Endodermal cell (in vitro differentiated cells): ENCODE data around the gene ASTN2. TPM values are rescaled to one million over a fixed set of nuclear protein-coding genes. Genes with fewer than 3 reads are reported as not detected.

Experiments used
- DNase-seq: peaks from one replicate; pipeline ENCODE4 v3.0.0-alpha.2; 2017
- H3K27ac ChIP-seq: 2 replicates; pipeline ENCODE4 v1.5.1; 2013; ENCODE audit warnings: mild to moderate bottlenecking, low read depth, low read length, moderate library complexity
- H3K27me3 ChIP-seq: 2 replicates; pipeline ENCODE4 v1.6.1; 2013; ENCODE audit warnings: mild to moderate bottlenecking, low read length, moderate library complexity; ENCODE audit not compliant: insufficient read depth, control insufficient read depth, poor library complexity, severe bottlenecking
- H3K36me3 ChIP-seq: 2 replicates; pipeline ENCODE4 v1.7.0; 2013; ENCODE audit warnings: mild to moderate bottlenecking, low read length, moderate library complexity; ENCODE audit not compliant: control insufficient read depth, insufficient read depth
- H3K4me1 ChIP-seq: one replicate; pipeline ENCODE4 v1.7.0; 2013; ENCODE audit warnings: low read length; ENCODE audit not compliant: control insufficient read depth, insufficient read depth
- H3K4me3 ChIP-seq: 2 replicates; pipeline ENCODE4 v1.5.1; 2013; ENCODE audit warnings: mild to moderate bottlenecking, low read length, moderate library complexity
- H3K9ac ChIP-seq: 2 replicates; pipeline ENCODE4 v1.6.1; 2013; ENCODE audit warnings: mild to moderate bottlenecking, low read length, moderate library complexity; ENCODE audit not compliant: poor library complexity, severe bottlenecking; ENCODE audit errors: extremely low read depth
- H3K9me3 ChIP-seq: 2 replicates; pipeline ENCODE4 v1.6.1; 2013; ENCODE audit warnings: mild to moderate bottlenecking, low read length, moderate library complexity; ENCODE audit not compliant: control insufficient read depth
- H3K27ac Mint-ChIP-seq: 2 replicates; pipeline ENCODE4 v1.8.0; 2020; ENCODE audit warnings: mixed read lengths
- H3K27me3 Mint-ChIP-seq: 2 replicates; pipeline ENCODE4 v1.8.0; 2021; ENCODE audit warnings: mild to moderate bottlenecking, mixed read lengths; ENCODE audit not compliant: insufficient read depth
- H3K36me3 Mint-ChIP-seq: 2 replicates; pipeline ENCODE4 v1.8.0; 2020; ENCODE audit warnings: low read depth, mixed read lengths
- H3K4me1 Mint-ChIP-seq: 2 replicates; pipeline ENCODE4 v1.8.0; 2020; ENCODE audit warnings: mixed read lengths
- H3K4me3 Mint-ChIP-seq: 2 replicates; pipeline ENCODE4 v1.8.0; 2020; ENCODE audit warnings: mild to moderate bottlenecking, moderate library complexity, mixed read lengths
- H3K9me3 Mint-ChIP-seq: 2 replicates; pipeline ENCODE4 v1.8.0; 2020; ENCODE audit warnings: mild to moderate bottlenecking, mixed read lengths
- WGBS, 2 experiments: methylation state at CpG; one replicate each; pipeline versions ENCODE4 v1.1.5 to v1.1.7; 2013; ENCODE audit warnings: missing lambda C conversion rate in 2 of 2, mixed read lengths in 1 of 2; ENCODE audit not compliant: insufficient coverage in 1 of 2, insufficient read length in 1 of 2; 5-methylcytosine and 5-hydroxymethylcytosine counted together
- total RNA-seq, 2 donors: library from RNA; stranded (reverse); fragmentation: NEBNext Ultra II Directional in 1 of 2; extraction: Animal tissue kit (Norgen Biotek cat#: 25700) in 1 of 2; gene quantifications; 2 replicates in 1 of 2; 3 replicates in 1 of 2; pipeline ENCODE4 v1.2.1, GENCODE V29; 2021
- TF ChIP-seq, protein P1 (sequence below): fragments of 200-600 bp; sonication (generic); conservative IDR thresholded peaks from 2 replicates; pipeline ENCODE4 v1.5.0; 2021; ENCODE audit warnings: antibody characterized with exemption, mild to moderate bottlenecking

Gene ASTN2
- total RNA-seq, 2 donors from 2014 or later = 8.9 to 10.4 TPM

- WGBS, 2 experiments = 89% methylated on average over 3 of the region's 3 CpGs; no CpG with 5 or more reads in 1 of the 2 experiments
- Histone ChIP-seq H3K36me3 (no peaks in the 10 kb centered on the region), H3K4me3 (no peak overlapping the region), H3K27ac (no peak overlapping the region), H3K9me3 (no peaks in the 10 kb centered on the region), H3K9ac (no peak overlapping the region), H3K4me1 (no peaks in the 10 kb centered on the region), H3K27me3 (no peaks in the 10 kb centered on the region)
- Mint-ChIP-seq H3K36me3 (no peaks in the 10 kb centered on the region), H3K9me3 (no peaks in the 10 kb centered on the region), H3K27me3 (peaks cover 2% of the 10 kb centered on the region), H3K4me1 (peaks cover 3% of the 10 kb centered on the region), H3K27ac (no peak overlapping the region), H3K4me3 (no peak overlapping the region)
- DNase-seq = no peak
- TF ChIP-seq, protein P1, sequence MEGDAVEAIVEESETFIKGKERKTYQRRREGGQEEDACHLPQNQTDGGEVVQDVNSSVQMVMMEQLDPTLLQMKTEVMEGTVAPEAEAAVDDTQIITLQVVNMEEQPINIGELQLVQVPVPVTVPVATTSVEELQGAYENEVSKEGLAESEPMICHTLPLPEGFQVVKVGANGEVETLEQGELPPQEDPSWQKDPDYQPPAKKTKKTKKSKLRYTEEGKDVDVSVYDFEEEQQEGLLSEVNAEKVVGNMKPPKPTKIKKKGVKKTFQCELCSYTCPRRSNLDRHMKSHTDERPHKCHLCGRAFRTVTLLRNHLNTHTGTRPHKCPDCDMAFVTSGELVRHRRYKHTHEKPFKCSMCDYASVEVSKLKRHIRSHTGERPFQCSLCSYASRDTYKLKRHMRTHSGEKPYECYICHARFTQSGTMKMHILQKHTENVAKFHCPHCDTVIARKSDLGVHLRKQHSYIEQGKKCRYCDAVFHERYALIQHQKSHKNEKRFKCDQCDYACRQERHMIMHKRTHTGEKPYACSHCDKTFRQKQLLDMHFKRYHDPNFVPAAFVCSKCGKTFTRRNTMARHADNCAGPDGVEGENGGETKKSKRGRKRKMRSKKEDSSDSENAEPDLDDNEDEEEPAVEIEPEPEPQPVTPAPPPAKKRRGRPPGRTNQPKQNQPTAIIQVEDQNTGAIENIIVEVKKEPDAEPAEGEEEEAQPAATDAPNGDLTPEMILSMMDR = no peak
Observed at GRCh38 chr9:116629634-116630033, 785.2 kb downstream of the ASTN2 start.

GRCh38 chr9:116628716-116629115 is 786.1 kb downstream of the ASTN2 start:
- 95 to 100% methylated on average over 1 to 4 of the region's 4 CpGs for WGBS, 2 experiments
- H3K27ac Mint-ChIP-seq = no peak overlapping the region
- Histone ChIP-seq H3K9ac (no peak overlapping the region), H3K27ac (no peak overlapping the region), H3K36me3 (no peaks in the 10 kb centered on the region), H3K9me3 (no peaks in the 10 kb centered on the region), H3K27me3 (no peaks in the 10 kb centered on the region), H3K4me3 (no peak overlapping the region), H3K4me1 (no peaks in the 10 kb centered on the region)
- DNase-seq = no peak
- H3K9me3 Mint-ChIP-seq = no peaks in the 10 kb centered on the region
- no peak overlapping the region for H3K4me3 Mint-ChIP-seq
- no peaks in the 10 kb centered on the region for H3K36me3 Mint-ChIP-seq
- TF ChIP-seq, protein P1 = no peak
- H3K27me3 Mint-ChIP-seq = peaks cover 2% of the 10 kb centered on the region
- peaks cover 6% of the 10 kb centered on the region for H3K4me1 Mint-ChIP-seq

DNA sequence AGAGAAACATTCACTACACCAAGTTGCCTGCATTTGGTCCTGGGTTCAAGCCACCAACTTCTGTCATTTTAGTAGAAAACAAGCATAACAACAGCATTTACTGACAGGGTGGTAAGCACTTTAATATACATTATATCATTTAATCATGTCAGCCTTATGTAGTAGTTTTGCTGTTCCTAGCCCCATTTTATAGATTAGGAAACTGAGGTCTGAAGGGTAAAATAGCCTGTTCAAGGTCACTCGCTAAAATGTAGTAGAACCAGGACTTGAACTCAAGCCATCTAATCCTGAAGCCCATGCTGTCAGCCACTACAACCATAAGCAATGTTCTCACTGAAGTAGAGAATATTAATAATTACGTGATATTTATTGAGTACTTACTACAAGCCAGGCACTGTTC is 787.4 kb downstream of the ASTN2 start:
- TF ChIP-seq, protein P1 = no peak
- H3K36me3 ChIP-seq = no peaks in the 10 kb centered on the region
- WGBS, 2 experiments = 88% methylated on average over 2 of the region's 2 CpGs; no CpG with 5 or more reads in 1 of the 2 experiments
- H3K4me3 Mint-ChIP-seq = no peak overlapping the region
- no peaks in the 10 kb centered on the region for H3K27me3 ChIP-seq
- H3K27ac ChIP-seq = no peak overlapping the region
- no peak for DNase-seq
- peaks cover 8% of the 10 kb centered on the region for H3K4me1 Mint-ChIP-seq
- no peaks in the 10 kb centered on the region for H3K9me3 ChIP-seq
- H3K27me3 Mint-ChIP-seq = peaks cover 2% of the 10 kb centered on the region
- no peaks in the 10 kb centered on the region for H3K36me3 Mint-ChIP-seq
- H3K4me1 ChIP-seq = no peaks in the 10 kb centered on the region
- no peak overlapping the region for H3K4me3 ChIP-seq
- H3K9me3 Mint-ChIP-seq = no peaks in the 10 kb centered on the region
- H3K9ac ChIP-seq = no peak overlapping the region
- no peak overlapping the region for H3K27ac Mint-ChIP-seq
